CD14-positive monocyte (primary cell): Measurements from ENCODE around the gene GNG13. TPM values are rescaled to one million over a fixed set of nuclear protein-coding genes. Genes with fewer than 3 reads are reported as not detected.

ENCODE experiments used
- DNase-seq, 3 donors: peaks; one replicate each; pipeline ENCODE4 v3.0.0-alpha.2; 2011 to 2022
- H2AFZ ChIP-seq: 2 replicates; pipeline ENCODE4 v1.6.0; 2012; ENCODE audit warnings: mild to moderate bottlenecking, low read depth, low read length, inconsistent platforms; ENCODE audit not compliant: insufficient read depth, poor library complexity, severe bottlenecking
- H3K27ac ChIP-seq, 2 donors: 1 replicate in 1 of 2; 2 replicates in 1 of 2; pipeline ENCODE4 v1.5.1; 2012 to 2013; ENCODE audit warnings: low read length in 2 of 2, control low read depth in 1 of 2, inconsistent platforms in 1 of 2, low read depth in 1 of 2, mild to moderate bottlenecking in 1 of 2
- H3K27me3 ChIP-seq, 2 donors: one replicate each; pipeline versions ENCODE4 v1.6.0 to v1.6.1; 2011 to 2013; ENCODE audit warnings: low read length in 2 of 2; ENCODE audit not compliant: control insufficient read depth in 2 of 2, insufficient read depth in 2 of 2
- H3K36me3 ChIP-seq, 2 donors: replicated peaks in 1 of 2; 1 replicate in 1 of 2; 2 replicates in 1 of 2; pipeline versions ENCODE4 v1.5.1 to v1.6.1; 2012 to 2013; ENCODE audit warnings: low read length in 2 of 2, control low read depth in 1 of 2, inconsistent platforms in 1 of 2, mild to moderate bottlenecking in 1 of 2; ENCODE audit not compliant: insufficient read depth in 2 of 2, control insufficient read depth in 1 of 2
- H3K4me1 ChIP-seq, 2 donors: 1 replicate in 1 of 2; 2 replicates in 1 of 2; pipeline versions ENCODE4 v1.5.1 to v1.6.1; 2012 to 2013; ENCODE audit warnings: low read length in 2 of 2, control low read depth in 1 of 2, inconsistent platforms in 1 of 2, mild to moderate bottlenecking in 1 of 2, moderate library complexity in 1 of 2; ENCODE audit not compliant: insufficient read depth in 2 of 2, control insufficient read depth in 1 of 2
- H3K4me2 ChIP-seq: replicated peaks from 2 replicates; pipeline ENCODE3; 2012; ENCODE audit warnings: low read length, moderate library complexity, mild to moderate bottlenecking; ENCODE audit not compliant: poor library complexity, severe bottlenecking; ENCODE audit errors: extremely low read depth
- H3K4me3 ChIP-seq, 3 experiments: fragments of 200-600 bp in 1 of 3; sonication (generic) in 1 of 3; replicated peaks in 1 of 3; 1 replicate in 2 of 3; 2 replicates in 1 of 3; pipeline ENCODE4 v1.5.1; 2011 to 2013; ENCODE audit warnings: low read length in 3 of 3, mild to moderate bottlenecking in 3 of 3, control low read depth in 2 of 3, low read depth in 2 of 3, inconsistent platforms in 1 of 3, moderate library complexity in 1 of 3
- H3K79me2 ChIP-seq: 2 replicates; pipeline ENCODE4 v1.6.0; 2012; ENCODE audit warnings: mild to moderate bottlenecking, control low read depth, inconsistent platforms, low read length, moderate library complexity; ENCODE audit not compliant: insufficient read depth
- H3K9ac ChIP-seq: 2 replicates; pipeline ENCODE4 v1.6.0; 2017; ENCODE audit warnings: low read length, mild to moderate bottlenecking; ENCODE audit not compliant: insufficient read depth, poor library complexity, severe bottlenecking
- H3K9me3 ChIP-seq, 2 donors: replicated peaks in 1 of 2; 1 replicate in 1 of 2; 2 replicates in 1 of 2; pipeline versions ENCODE4 v1.5.1 to v1.6.1; 2012 to 2013; ENCODE audit warnings: low read length in 2 of 2, control low read depth in 1 of 2; ENCODE audit not compliant: control insufficient read depth in 1 of 2, insufficient read depth in 1 of 2
- H4K20me1 ChIP-seq: 2 replicates; pipeline ENCODE4 v1.6.0; 2012; ENCODE audit warnings: mild to moderate bottlenecking, low read length, control low read depth, moderate library complexity; ENCODE audit not compliant: insufficient read depth
- H3K27ac Mint-ChIP-seq, 7 donors: one replicate each; pipeline ENCODE4 v1.8.0; 2020; ENCODE audit warnings: mild to moderate bottlenecking in 7 of 7, mixed read lengths in 7 of 7, moderate library complexity in 6 of 7, inconsistent platforms in 2 of 7
- H3K27me3 Mint-ChIP-seq, 3 donors: one replicate each; pipeline ENCODE4 v1.8.0; 2021 to 2022; ENCODE audit warnings: low read depth in 3 of 3, mild to moderate bottlenecking in 3 of 3, mixed read lengths in 3 of 3, moderate library complexity in 3 of 3, inconsistent platforms in 1 of 3
- H3K36me3 Mint-ChIP-seq, 2 donors: one replicate each; pipeline ENCODE4 v1.8.0; 2020; ENCODE audit warnings: mixed read lengths in 2 of 2, inconsistent platforms in 1 of 2, mild to moderate bottlenecking in 1 of 2
- H3K4me1 Mint-ChIP-seq: one replicate; pipeline ENCODE4 v1.8.0; 2020; ENCODE audit warnings: mild to moderate bottlenecking, mixed read lengths
- H3K4me3 Mint-ChIP-seq, 2 donors: one replicate each; pipeline ENCODE4 v1.8.0; 2020; ENCODE audit warnings: mild to moderate bottlenecking in 2 of 2, mixed read lengths in 2 of 2, moderate library complexity in 1 of 2
- H3K9me3 Mint-ChIP-seq, 7 donors: one replicate each; pipeline ENCODE4 v1.8.0; 2020 to 2022; ENCODE audit warnings: mixed read lengths in 7 of 7, mild to moderate bottlenecking in 6 of 7, moderate library complexity in 6 of 7, inconsistent platforms in 2 of 7
- WGBS: methylation state at CpG from one replicate; pipeline ENCODE4 v1.1.5; 2013; ENCODE audit warnings: missing lambda C conversion rate; ENCODE audit not compliant: insufficient coverage; 5-methylcytosine and 5-hydroxymethylcytosine counted together
- intact Hi-C, 2 donors: fragments of 100-400 bp; cut with micrococcal nuclease; formaldehyde crosslinking; loops; one replicate each; pipeline versions ENCODE4 v1.15.0 to v1.15.1; 2023
- polyA plus RNA-seq, 3 donors: library from polyadenylated mRNA; depleted of rRNA in 1 of 3; unstranded in 2 of 3; stranded (reverse) in 1 of 3; fragments of 300-500 nt in 2 of 3; fragments of >200 nt in 1 of 3; fragmentation: Illumina TruSeq in 2 of 3; gene quantifications; 1 replicate in 2 of 3; 2 replicates in 1 of 3; pipeline ENCODE4 v1.2.3, GENCODE V29; 2012 to 2021
- TF ChIP-seq, protein P1 (sequence below): fragments of 200-600 bp; IDR thresholded peaks from one replicate; pipeline ENCODE4 v1.8.0; 2022; ENCODE audit warnings: antibody characterized with exemption, mild to moderate bottlenecking

The GNG13 gene
- polyA plus RNA-seq, 3 donors, result not detected

DNA sequence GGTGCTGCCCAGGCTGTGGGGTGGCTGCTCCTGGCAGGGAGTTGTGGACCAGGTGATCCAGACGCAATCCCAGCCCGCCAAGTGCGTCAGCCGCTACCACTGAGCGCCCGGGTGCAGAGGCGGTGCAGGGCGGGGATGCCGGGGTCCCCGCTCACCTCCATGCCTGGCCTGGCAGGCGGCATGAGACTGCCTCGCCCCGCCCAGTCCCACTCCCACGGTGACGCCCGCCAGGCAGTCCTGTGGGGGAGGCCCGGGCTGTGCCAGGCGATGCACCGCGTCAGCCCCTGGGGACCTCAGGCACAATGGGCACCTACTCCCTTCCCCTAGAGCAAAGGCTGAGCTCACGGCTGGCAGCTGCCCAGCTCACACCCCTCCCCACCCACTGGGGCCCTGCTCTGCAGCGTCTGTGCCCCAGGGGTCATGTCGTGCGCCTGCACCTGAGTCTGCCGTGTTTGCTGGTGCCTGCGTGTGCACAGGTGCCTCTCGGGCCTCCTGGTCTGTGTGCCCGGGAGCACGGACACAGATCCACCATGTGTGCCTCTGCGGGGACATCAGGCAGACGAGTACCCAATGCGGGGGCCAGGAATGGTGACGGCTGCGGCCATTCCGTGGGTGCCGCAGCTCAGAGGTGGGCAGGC lies 17.6 kb downstream of the GNG13 start:
- Histone ChIP-seq H3K9me3 (no peaks in the 10 kb centered on the region), H3K4me2 (no peak overlapping the region), H3K27me3 (peaks cover 0 to 5% of the 10 kb centered on the region in 2 donors), H3K36me3 (peaks cover 7 to 13% of the 10 kb centered on the region in 2 donors), H3K9ac (no peak overlapping the region), H3K79me2 (peaks cover 12% of the 10 kb centered on the region), H3K4me1 (peaks cover 13 to 19% of the 10 kb centered on the region in 2 donors), H2AFZ (no peak overlapping the region), H4K20me1 (peaks cover 37% of the 10 kb centered on the region), H3K4me3 (no peak overlapping the region), H3K27ac (no peak overlapping the region)
- H3K4me1 Mint-ChIP-seq, result peaks cover 13% of the 10 kb centered on the region
- no peak overlapping the region for H3K4me3 Mint-ChIP-seq
- no peak for DNase-seq
- peaks cover 9 to 14% of the 10 kb centered on the region in 2 donors for H3K36me3 Mint-ChIP-seq
- peaks cover 0 to 3% (median 0%) of the 10 kb centered on the region in 7 donors for H3K9me3 Mint-ChIP-seq
- peaks cover 0 to 12% (median 2%) of the 10 kb centered on the region in 3 donors for H3K27me3 Mint-ChIP-seq
- no peak overlapping the region for H3K27ac Mint-ChIP-seq
- TF ChIP-seq, protein P1, sequence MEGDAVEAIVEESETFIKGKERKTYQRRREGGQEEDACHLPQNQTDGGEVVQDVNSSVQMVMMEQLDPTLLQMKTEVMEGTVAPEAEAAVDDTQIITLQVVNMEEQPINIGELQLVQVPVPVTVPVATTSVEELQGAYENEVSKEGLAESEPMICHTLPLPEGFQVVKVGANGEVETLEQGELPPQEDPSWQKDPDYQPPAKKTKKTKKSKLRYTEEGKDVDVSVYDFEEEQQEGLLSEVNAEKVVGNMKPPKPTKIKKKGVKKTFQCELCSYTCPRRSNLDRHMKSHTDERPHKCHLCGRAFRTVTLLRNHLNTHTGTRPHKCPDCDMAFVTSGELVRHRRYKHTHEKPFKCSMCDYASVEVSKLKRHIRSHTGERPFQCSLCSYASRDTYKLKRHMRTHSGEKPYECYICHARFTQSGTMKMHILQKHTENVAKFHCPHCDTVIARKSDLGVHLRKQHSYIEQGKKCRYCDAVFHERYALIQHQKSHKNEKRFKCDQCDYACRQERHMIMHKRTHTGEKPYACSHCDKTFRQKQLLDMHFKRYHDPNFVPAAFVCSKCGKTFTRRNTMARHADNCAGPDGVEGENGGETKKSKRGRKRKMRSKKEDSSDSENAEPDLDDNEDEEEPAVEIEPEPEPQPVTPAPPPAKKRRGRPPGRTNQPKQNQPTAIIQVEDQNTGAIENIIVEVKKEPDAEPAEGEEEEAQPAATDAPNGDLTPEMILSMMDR, result no peak
- intact Hi-C loops, result no loop called here
- WGBS, result 81% methylated on average over 31 of the region's 36 CpGs

DNA sequence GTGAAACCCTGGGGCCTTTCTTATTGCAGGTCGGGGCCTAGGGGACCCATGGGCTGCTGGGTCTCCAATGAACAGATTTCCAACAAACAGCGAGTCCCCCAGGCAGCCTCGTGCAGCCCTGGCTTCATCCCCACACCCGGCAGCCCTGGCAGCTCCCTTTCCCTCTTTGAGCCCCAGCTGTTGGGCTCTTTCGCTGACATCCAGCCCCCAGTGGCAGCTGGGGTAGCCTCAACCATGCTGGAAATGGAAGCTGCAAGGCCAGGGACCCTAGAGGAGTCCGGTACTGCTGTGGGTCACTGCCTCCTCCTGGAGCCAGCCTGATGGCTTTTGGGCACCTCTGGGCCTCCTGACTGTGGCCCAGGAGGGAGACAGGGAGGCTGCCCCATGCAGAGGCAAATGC lies 18.3 kb downstream of the GNG13 start:
- H3K27ac Mint-ChIP-seq, result peak overlapping the region in 1 of 7 donors; percentile 45
- H3K27me3 Mint-ChIP-seq, result peaks cover 0 to 17% (median 5%) of the 10 kb centered on the region in 3 donors
- Histone ChIP-seq H2AFZ (no peak overlapping the region), H3K9me3 (no peaks in the 10 kb centered on the region), H3K4me1 (peaks cover 7 to 12% of the 10 kb centered on the region in 2 donors), H3K79me2 (peaks cover 5% of the 10 kb centered on the region), H3K27ac (no peak overlapping the region), H3K4me3 (no peak overlapping the region), H4K20me1 (peaks cover 30% of the 10 kb centered on the region), H3K36me3 (peaks cover 7 to 13% of the 10 kb centered on the region in 2 donors), H3K27me3 (peaks cover 0 to 9% of the 10 kb centered on the region in 2 donors), H3K9ac (no peak overlapping the region), H3K4me2 (no peak overlapping the region)
- TF ChIP-seq, protein P1, result no peak
- no peak for DNase-seq
- peaks cover 0 to 3% (median 0%) of the 10 kb centered on the region in 7 donors for H3K9me3 Mint-ChIP-seq
- H3K36me3 Mint-ChIP-seq, result peaks cover 9 to 14% of the 10 kb centered on the region in 2 donors
- no peak overlapping the region for H3K4me3 Mint-ChIP-seq
- 94% methylated on average over 5 of the region's 6 CpGs for WGBS
- intact Hi-C loops, result no loop called here
- peaks cover 7% of the 10 kb centered on the region for H3K4me1 Mint-ChIP-seq
